IMR-90 (cell line): ENCODE results near the gene RFX6. TPM values are rescaled to one million over a fixed set of nuclear protein-coding genes. Genes with fewer than 3 reads are reported as not detected.

Experiments
- ATAC-seq: fragments of 200-7000 bp; cut with Tn5 transposase; 2 replicates; pipeline ENCODE4 v1.9.1; 2020; ENCODE audit warnings: low read depth, mild to moderate bottlenecking, moderate library complexity
- BruUV-seq: library from RNA; stranded (reverse); fragments of 400-500 nt; replicated peaks from 2 replicates; lab custom pipeline; 2021; lab: Mats Ljungman, UMichigan
- CTCF ChIA-PET: fragments of 300-600 bp; formaldehyde crosslinking; extraction: SDS; loops from one replicate; lab custom pipeline; 2021; ENCODE audit warnings: antibody characterized with exemption; lab: Yijun Ruan, JAX
- POLR2A ChIA-PET: fragments of 300-600 bp; sonication (Branson Sonifier 250); formaldehyde crosslinking; loops from one replicate; lab custom pipeline; 2022; ENCODE audit warnings: antibody characterized with exemption; ENCODE audit not compliant: unreplicated experiment; lab: Charles Lee
- DNase-seq: peaks from one replicate; pipeline ENCODE4 v3.0.0; 2013
- H2AFZ ChIP-seq: replicated peaks from 2 replicates; pipeline ENCODE3; 2013; ENCODE audit warnings: low read length, mild to moderate bottlenecking; ENCODE audit not compliant: poor library complexity
- H2AK5ac ChIP-seq: 2 replicates; pipeline ENCODE4 v1.6.1; 2013; ENCODE audit warnings: low read depth, low read length, inconsistent platforms
- H2AK9ac ChIP-seq: replicated peaks from 2 replicates; pipeline ENCODE3; 2013; ENCODE audit warnings: mild to moderate bottlenecking, low read depth, low read length, moderate library complexity; ENCODE audit not compliant: poor library complexity
- H2BK120ac ChIP-seq: 2 replicates; pipeline ENCODE4 v1.6.1; 2013; ENCODE audit warnings: low read depth, low read length, inconsistent platforms
- H2BK15ac ChIP-seq: 3 replicates; pipeline ENCODE4 v1.6.1; 2013; ENCODE audit warnings: low read depth, low read length, inconsistent platforms
- H2BK20ac ChIP-seq: 2 replicates; pipeline ENCODE4 v1.6.1; 2013; ENCODE audit warnings: low read depth, mild to moderate bottlenecking, inconsistent platforms, low read length, moderate library complexity
- H2BK5ac ChIP-seq: 2 replicates; pipeline ENCODE4 v1.6.1; 2013; ENCODE audit warnings: mild to moderate bottlenecking, low read depth, low read length, inconsistent platforms; ENCODE audit not compliant: poor library complexity, severe bottlenecking
- H3K14ac ChIP-seq: replicated peaks from 2 replicates; pipeline ENCODE4 v1.6.1; 2013; ENCODE audit warnings: low read depth, low read length, inconsistent platforms
- H3K18ac ChIP-seq: 2 replicates; pipeline ENCODE4 v1.6.1; 2013; ENCODE audit warnings: low read depth, low read length, control low read depth
- H3K23ac ChIP-seq: 2 replicates; pipeline ENCODE4 v1.6.1; 2013; ENCODE audit warnings: low read depth, low read length, inconsistent platforms
- H3K27ac ChIP-seq: 2 replicates; pipeline ENCODE4 v1.5.1; 2013; ENCODE audit warnings: mild to moderate bottlenecking, control low read depth, low read length; ENCODE audit not compliant: insufficient read depth
- H3K27me3 ChIP-seq: 2 replicates; pipeline ENCODE4 v1.6.1; 2013; ENCODE audit warnings: low read length; ENCODE audit not compliant: control insufficient read depth, insufficient read depth
- H3K36me3 ChIP-seq: 2 replicates; pipeline ENCODE4 v1.6.1; 2013; ENCODE audit warnings: low read length, mixed read lengths; ENCODE audit not compliant: control insufficient read depth, insufficient read depth
- H3K4ac ChIP-seq: 2 replicates; pipeline ENCODE4 v1.6.1; 2013; ENCODE audit warnings: low read depth, low read length, inconsistent platforms
- H3K4me1 ChIP-seq: 2 replicates; pipeline ENCODE4 v1.6.1; 2013; ENCODE audit warnings: low read length, mixed read lengths; ENCODE audit not compliant: control insufficient read depth, insufficient read depth
- H3K4me2 ChIP-seq: 2 replicates; pipeline ENCODE4 v1.6.1; 2013; ENCODE audit warnings: low read depth, mild to moderate bottlenecking, control low read depth, low read length, moderate library complexity
- H3K4me3 ChIP-seq: 2 replicates; pipeline ENCODE4 v1.5.1; 2013; ENCODE audit warnings: low read depth, mild to moderate bottlenecking, control low read depth, low read length, moderate library complexity; ENCODE audit not compliant: insufficient read depth
- H3K56ac ChIP-seq: 2 replicates; pipeline ENCODE4 v1.6.1; 2013; ENCODE audit warnings: low read length, inconsistent platforms; ENCODE audit not compliant: insufficient read depth; ENCODE audit errors: extremely low read depth
- H3K79me1 ChIP-seq, 2 experiments: 2 replicates each; pipeline ENCODE4 v1.6.1; 2013; ENCODE audit warnings: low read length in 2 of 2, inconsistent platforms in 1 of 2, low read depth in 1 of 2
- H3K9ac ChIP-seq: 2 replicates; pipeline ENCODE4 v1.6.1; 2013; ENCODE audit warnings: low read depth, low read length, control low read depth
- H3K9me1 ChIP-seq: 2 replicates; pipeline ENCODE4 v1.6.1; 2013; ENCODE audit warnings: low read length, inconsistent platforms; ENCODE audit not compliant: insufficient read depth
- H3K9me3 ChIP-seq: 2 replicates; pipeline ENCODE4 v1.6.1; 2013; ENCODE audit warnings: low read length; ENCODE audit not compliant: control insufficient read depth, insufficient read depth
- H4K20me1 ChIP-seq: 2 replicates; pipeline ENCODE4 v1.6.1; 2013; ENCODE audit warnings: low read length, inconsistent platforms; ENCODE audit not compliant: insufficient read depth
- H4K5ac ChIP-seq: 2 replicates; pipeline ENCODE4 v1.6.1; 2013; ENCODE audit warnings: mild to moderate bottlenecking, low read depth, low read length, control low read depth
- H4K8ac ChIP-seq, 2 experiments: 2 replicates each; pipeline ENCODE4 v1.6.1; 2013; ENCODE audit warnings: low read depth in 2 of 2, low read length in 2 of 2, control low read depth in 1 of 2, inconsistent platforms in 1 of 2
- H4K91ac ChIP-seq: 2 replicates; pipeline ENCODE4 v1.6.1; 2013; ENCODE audit warnings: low read depth, low read length, inconsistent platforms; ENCODE audit not compliant: insufficient read depth
- BHLHE40 ChIP-seq: fragments of 150-350 bp; IDR thresholded peaks from 2 replicates; pipeline ENCODE4 v1.6.1; 2016; ENCODE audit warnings: mild to moderate bottlenecking, low read depth, low read length
- CEBPB ChIP-seq: IDR thresholded peaks from 2 replicates; pipeline ENCODE4 v1.6.1; 2012; ENCODE audit warnings: low read depth, low read length, improper control_type of control experiment
- CHD1 ChIP-seq: IDR thresholded peaks from 2 replicates; pipeline ENCODE4 v1.6.1; 2012; ENCODE audit warnings: low read depth, low read length, improper control_type of control experiment
- CTCF ChIP-seq: conservative IDR thresholded peaks from 2 replicates; pipeline ENCODE4 v1.5.1; 2012; ENCODE audit warnings: mild to moderate bottlenecking, low read depth, low read length, improper control_type of control experiment
- ELK1 ChIP-seq: fragments of 150-350 bp; IDR thresholded peaks from 2 replicates; pipeline ENCODE4 v1.6.1; 2016; ENCODE audit warnings: low read depth, mild to moderate bottlenecking, low read length, moderate library complexity, borderline replicate concordance
- FOS ChIP-seq: fragments of 150-350 bp; IDR thresholded peaks from 2 replicates; pipeline ENCODE4 v1.6.1; 2016; ENCODE audit warnings: low read depth, low read length
- MAFK ChIP-seq: IDR thresholded peaks from 2 replicates; pipeline ENCODE4 v1.6.1; 2012; ENCODE audit warnings: low read depth, low read length, improper control_type of control experiment
- MAZ ChIP-seq: IDR thresholded peaks from 2 replicates; pipeline ENCODE4 v1.6.1; 2012; ENCODE audit warnings: low read depth, mild to moderate bottlenecking, low read length, improper control_type of control experiment, moderate library complexity, borderline replicate concordance
- MXI1 ChIP-seq: IDR thresholded peaks from 2 replicates; pipeline ENCODE4 v1.6.1; 2012; ENCODE audit warnings: low read depth, mild to moderate bottlenecking, low read length, moderate library complexity, borderline replicate concordance
- NFE2L2 ChIP-seq: fragments of 150-350 bp; IDR thresholded peaks from 2 replicates; pipeline ENCODE4 v1.6.1; 2016; ENCODE audit warnings: low read depth, mild to moderate bottlenecking, low read length
- POLR2A ChIP-seq: IDR thresholded peaks from 2 replicates; pipeline ENCODE4 v1.6.1; 2012; ENCODE audit warnings: mild to moderate bottlenecking, low read depth, low read length
- RAD21 ChIP-seq: IDR thresholded peaks from 2 replicates; pipeline ENCODE4 v1.6.1; 2012; ENCODE audit warnings: low read length, improper control_type of control experiment
- RCOR1 ChIP-seq: IDR thresholded peaks from 2 replicates; pipeline ENCODE4 v1.6.1; 2012; ENCODE audit warnings: mild to moderate bottlenecking, low read length, improper control_type of control experiment; ENCODE audit not compliant: insufficient replicate concordance
- RFX5 ChIP-seq: IDR thresholded peaks from 2 replicates; pipeline ENCODE4 v1.8.0; 2012; ENCODE audit warnings: low read depth, mild to moderate bottlenecking, low read length, moderate library complexity
- SMC3 ChIP-seq: fragments of 150-350 bp; IDR thresholded peaks from 2 replicates; pipeline ENCODE4 v1.6.1; 2016; ENCODE audit warnings: low read depth, mild to moderate bottlenecking, antibody characterized with exemption, low read length, moderate library complexity
- USF2 ChIP-seq: fragments of 150-350 bp; IDR thresholded peaks from 2 replicates; pipeline ENCODE4 v1.6.1; 2017; ENCODE audit warnings: mild to moderate bottlenecking, antibody characterized with exemption, low read length, low read depth
- WGBS, 2 experiments: methylation state at CpG; one replicate each; pipeline versions ENCODE4 v1.1.5 to v1.1.7; 2013; ENCODE audit warnings: missing lambda C conversion rate in 2 of 2; ENCODE audit not compliant: insufficient read length in 1 of 2; ENCODE audit errors: extremely low coverage in 2 of 2; 5-methylcytosine and 5-hydroxymethylcytosine counted together
- dilution Hi-C: fragments of 300-500 bp; cut with HindIII; formaldehyde crosslinking; loops from one replicate; pipeline ENCODE4 v1.14.3; 2018; ENCODE audit warnings: low sequenced_read_pairs; ENCODE audit not compliant: unreplicated experiment
- in situ Hi-C: fragments of 300-500 bp; cut with MboI; formaldehyde crosslinking; loops from 3 replicates; pipeline ENCODE4 v1.14.3; 2019; ENCODE audit warnings: low sequenced_read_pairs, inconsistent platforms, mixed read lengths
- intact Hi-C: fragments of 100-400 bp; cut with micrococcal nuclease; formaldehyde crosslinking; loops from 2 replicates; pipeline ENCODE4 v1.10.0; 2022
- polyA plus RNA-seq, 3 experiments: library from polyadenylated mRNA; depleted of rRNA; stranded (reverse); fragments of >200 nt; gene quantifications; 2 replicates each; pipeline ENCODE4 v1.2.3, GENCODE V29; 2012; ENCODE audit warnings: low replicate concordance in 1 of 3
- total RNA-seq: library from RNA; depleted of rRNA; stranded (reverse); fragments of >200 nt; gene quantifications from 2 replicates; pipeline ENCODE4 v1.2.3, GENCODE V29; 2012

The RFX6 gene
- total and polyA plus RNA-seq, 2 of the 4 experiments (the other 2 are of a cell fraction): not detected

GRCh38 chr6:116888732-116889360 is 11.8 kb downstream of the RFX6 start:
- Histone ChIP-seq H3K9ac (no peak overlapping the region), H4K8ac (no peak overlapping the region), H3K56ac (no peak overlapping the region), H3K4ac (no peak overlapping the region), H2AFZ (no peak overlapping the region), H2BK20ac (no peak overlapping the region), H3K4me2 (no peak overlapping the region), H3K36me3 (no peaks in the 10 kb centered on the region), H4K20me1 (no peaks in the 10 kb centered on the region), H3K27me3 (no peaks in the 10 kb centered on the region), H4K91ac (no peak overlapping the region), H3K9me3 (no peaks in the 10 kb centered on the region), H3K4me3 (no peak overlapping the region), H2BK15ac (no peak overlapping the region), H3K9me1 (no peaks in the 10 kb centered on the region), H3K18ac (no peak overlapping the region), H3K23ac (no peak overlapping the region), H2BK5ac (no peak overlapping the region), H4K5ac (no peak overlapping the region), H3K27ac (no peak overlapping the region), H2AK9ac (no peak overlapping the region), H3K4me1 (no peaks in the 10 kb centered on the region), H3K79me1 (no peaks in the 10 kb centered on the region), H3K14ac (no peak overlapping the region), H2BK120ac (no peak overlapping the region), H2AK5ac (no peak overlapping the region)
- intact Hi-C loops: no loop called here
- no peak for DNase-seq
- ChIA-PET CTCF (no interaction called here), POLR2A (no interaction called here)
- BruUV-seq: no TSS peak
- ATAC-seq: no peak
- TF ChIP-seq POLR2A: no peak
- TF ChIP-seq NFE2L2: no peak
- TF ChIP-seq RAD21: no peak
- no peak for TF ChIP-seq RFX5
- no peak for TF ChIP-seq CEBPB
- no peak for TF ChIP-seq ELK1
- TF ChIP-seq MAZ: no peak
- no peak for TF ChIP-seq CHD1
- TF ChIP-seq SMC3: no peak
- TF ChIP-seq CTCF: no peak
- TF ChIP-seq FOS: no peak
- no peak for TF ChIP-seq RCOR1
- TF ChIP-seq BHLHE40: no peak
- no peak for TF ChIP-seq USF2
- TF ChIP-seq MAFK: no peak
- no peak for TF ChIP-seq MXI1
- dilution Hi-C loops: no loop called here
- WGBS, 2 experiments: no CpG with 5 or more reads among the region's 2 CpGs
- in situ Hi-C loops: no loop called here
